ENCODE measurements around the gene LSS. TPM values are rescaled to one million over a fixed set of nuclear protein-coding genes. Genes with fewer than 3 reads are reported as not detected.

LSS gene
- total RNA-seq, 1 experiment from 2014 or later, result 41.3 TPM

Other genes with a start within 250 kb of the LSS start
- 12.6 and 13.3 TPM in 2 replicates for gene COL6A1, start 247.0 kb downstream of the LSS start, total RNA-seq (2014; rRNA removed; shearing (Covaris generic))
- 1.1 TPM in 2 replicates for gene COL6A2, start 130.7 kb downstream of the LSS start, total RNA-seq (2014; rRNA removed; shearing (Covaris generic))
- not detected in 2 replicates for gene FTCD, start 73.2 kb downstream of the LSS start, total RNA-seq (2014; rRNA removed; shearing (Covaris generic))
- 22.3 and 27.5 TPM in 2 replicates for gene SPATC1L, start 44.3 kb downstream of the LSS start, total RNA-seq (2014; rRNA removed; shearing (Covaris generic))
- 39.8 and 49.2 TPM in 2 replicates for gene MCM3AP, start 56.8 kb upstream of the LSS start, total RNA-seq (2014; rRNA removed; shearing (Covaris generic))
- gene YBEY, start 57.6 kb upstream of the LSS start, total RNA-seq (2014; rRNA removed; shearing (Covaris generic)), result 16.1 and 16.4 TPM in 2 replicates
- gene C21orf58, start 95.1 kb upstream of the LSS start, total RNA-seq (2014; rRNA removed; shearing (Covaris generic)), result 33.0 and 40.7 TPM in 2 replicates
- 21.7 and 35.7 TPM in 2 replicates for gene PCNT, start 95.4 kb upstream of the LSS start, total RNA-seq (2014; rRNA removed; shearing (Covaris generic))
- gene DIP2A, start 230.1 kb upstream of the LSS start, total RNA-seq (2014; rRNA removed; shearing (Covaris generic)), result 22.4 and 27.0 TPM in 2 replicates